T-helper 1 cell treated with Interleukin-12 subunit alpha and Interleukin-12 subunit beta and Interleukin-4 antibody, amounts not matched to agents 30 ng/mL and 1 ng/mL, for 36 hours (primary cell): ENCODE data around the gene KDM8. TPM values are rescaled to one million over a fixed set of nuclear protein-coding genes. Genes with fewer than 3 reads are reported as not detected.

ENCODE experiments used
- intact Hi-C: fragments of 100-400 bp; cut with micrococcal nuclease; formaldehyde crosslinking; loops from one replicate; pipeline ENCODE4 v1.15.1; 2024
- total RNA-seq: library from RNA; stranded (reverse); gene quantifications from 2 replicates; pipeline ENCODE4 v1.2.3, GENCODE V29; 2022

Gene KDM8
- 17.2 and 18.9 TPM in 2 replicates for total RNA-seq

DNA sequence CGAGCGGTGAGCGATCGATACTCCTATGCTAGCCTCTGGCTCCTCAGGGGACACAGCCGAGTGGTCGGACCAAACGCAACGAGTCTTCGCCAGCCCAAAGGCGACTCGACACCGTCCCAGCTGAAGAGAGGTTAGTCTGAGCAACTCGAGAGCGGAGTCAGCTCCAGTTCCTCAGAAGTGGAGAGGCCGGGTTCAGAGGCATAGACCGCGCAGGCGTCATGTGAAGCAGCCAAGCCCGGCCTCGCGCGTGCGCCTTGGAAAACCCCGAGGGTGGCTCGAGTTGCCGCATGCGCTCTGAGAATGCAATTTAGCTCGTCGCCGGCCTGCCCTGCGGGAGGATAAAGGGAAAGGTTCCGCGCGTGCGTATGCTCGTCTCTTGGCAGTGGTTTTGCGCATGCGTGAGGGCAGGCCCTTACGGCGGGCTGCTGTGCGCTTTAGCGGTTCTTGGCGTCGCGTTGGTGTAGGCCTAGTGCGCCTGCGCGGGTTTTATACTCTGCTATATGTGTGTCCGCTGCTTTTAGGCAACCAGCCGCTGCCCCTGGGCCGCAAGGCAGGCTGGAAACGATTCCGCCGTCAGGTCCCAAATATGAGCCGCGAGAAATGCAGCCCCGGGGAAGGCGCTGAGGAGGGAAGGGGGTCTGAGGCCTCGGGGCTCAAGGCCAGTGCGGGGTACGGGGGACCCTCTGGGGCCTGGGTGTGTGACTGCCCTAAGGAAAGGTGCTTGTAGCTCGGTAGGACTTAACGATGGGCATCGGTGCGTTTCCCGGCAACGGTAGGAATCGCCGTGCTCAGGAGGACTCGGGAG is at the start of gene KDM8:
Gene KDM8 (plus strand): TSS at position 20 of the 805 bp plus-strand sequence. CDS start 6,598 bp downstream, outside the sequence.
- intact Hi-C loops = loop anchor here (1.0 kb wide), 7 partner anchors 24 to 347 kb away; partner anchors contain the start of genes IL21R, KATNIP and NSMCE1

DNA sequence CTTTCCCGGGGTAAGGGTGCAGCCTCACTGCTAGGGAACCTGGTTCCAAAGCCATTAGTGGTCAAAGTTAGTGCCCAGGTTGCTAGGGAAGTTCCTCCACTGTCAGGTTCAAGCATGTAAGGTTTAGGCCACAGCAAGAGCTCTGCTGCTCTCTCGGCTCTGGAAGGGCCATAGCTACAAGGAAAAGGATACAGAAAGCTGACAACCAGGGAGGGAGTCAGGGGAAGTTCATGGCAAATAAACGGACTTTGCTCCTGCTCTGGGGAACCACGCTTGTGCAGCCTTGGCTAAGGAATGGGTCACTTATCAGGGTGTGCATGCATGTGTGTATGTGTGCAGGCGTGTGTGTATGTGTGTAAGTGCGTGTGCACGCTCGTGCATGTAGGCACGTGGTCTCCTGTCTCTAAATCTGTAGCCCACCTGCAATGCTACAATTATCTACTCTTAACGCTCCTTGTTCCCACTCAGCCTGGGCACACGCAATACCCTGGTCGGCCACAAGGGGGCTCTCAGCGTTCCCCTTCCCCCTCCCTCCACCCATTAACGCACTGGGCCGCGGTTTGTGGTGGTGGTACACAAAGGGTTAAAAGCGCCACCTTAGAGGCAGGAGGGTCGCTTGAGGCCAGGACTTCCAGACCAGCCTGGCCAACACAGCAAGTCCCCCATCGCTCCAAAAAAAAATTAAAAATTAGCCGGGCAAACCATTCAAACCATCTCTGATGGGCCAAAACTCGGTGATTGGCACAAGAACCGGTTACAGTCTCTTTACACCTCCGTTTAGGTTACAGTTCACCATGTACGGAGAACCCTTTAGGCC is 48.4 kb upstream of the KDM8 start:
- intact Hi-C loops = loop anchor here (1.0 kb wide), 3 partner anchors 14 to 302 kb away; no protein-coding TSS in a partner anchor

DNA sequence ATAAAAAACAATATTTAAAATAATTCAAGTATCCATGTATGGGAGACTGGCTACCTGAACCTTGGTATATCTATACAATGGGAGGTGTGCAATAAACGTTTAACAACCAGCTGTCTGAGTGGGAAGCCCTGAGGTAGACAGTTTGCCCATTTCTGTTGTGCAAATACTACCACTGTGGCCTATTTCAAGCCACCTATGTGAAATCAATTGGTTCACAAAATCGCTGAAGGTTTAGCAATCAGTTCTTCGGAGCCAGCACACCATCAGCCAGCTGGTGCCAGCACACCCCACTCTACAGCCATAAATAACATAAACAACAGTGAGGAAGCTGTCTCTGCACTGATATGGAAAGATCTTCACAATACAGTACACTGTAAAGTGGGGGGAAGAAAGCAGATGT is 46.7 kb upstream of the KDM8 start:
- intact Hi-C loops = no loop called here

DNA sequence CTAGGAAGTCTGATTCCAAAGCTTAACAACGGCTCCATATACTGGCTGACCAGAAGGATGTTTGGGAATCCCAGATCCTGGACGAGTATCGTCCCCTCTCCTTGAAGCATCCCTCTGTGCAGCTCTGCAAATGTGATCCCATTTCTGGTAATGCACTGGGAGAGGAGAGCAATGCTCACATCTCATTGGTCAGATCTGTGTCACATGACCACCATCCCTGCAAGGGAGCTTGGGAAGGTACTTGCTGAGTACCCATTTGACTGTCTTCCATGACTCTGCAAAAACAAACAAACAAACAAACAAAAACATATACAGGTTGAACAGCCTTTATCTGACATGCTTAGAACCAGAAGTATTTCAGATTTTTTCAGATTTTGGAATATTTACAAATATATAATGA is 41.9 kb upstream of the KDM8 start:
- intact Hi-C loops = no loop called here

DNA sequence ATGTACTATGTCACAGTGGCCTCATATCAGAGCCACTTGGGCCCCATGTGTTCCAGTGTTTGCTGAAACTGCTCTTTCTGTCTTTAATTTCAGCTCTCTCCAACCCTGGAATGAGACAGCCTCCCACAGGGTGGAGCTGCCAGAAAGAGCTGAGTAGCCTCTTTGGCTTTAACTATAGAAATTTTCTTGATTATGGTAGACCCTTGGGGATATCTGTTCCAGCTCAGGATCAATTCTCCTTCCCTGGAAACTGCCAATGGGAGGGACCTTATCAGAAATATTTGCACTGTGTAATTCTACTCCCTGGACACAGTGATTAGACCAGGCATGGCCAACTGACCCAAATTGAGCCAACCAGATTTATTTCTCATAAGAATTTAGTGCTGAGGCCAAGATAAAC is 39.0 kb upstream of the KDM8 start:
- intact Hi-C loops = no loop called here

DNA sequence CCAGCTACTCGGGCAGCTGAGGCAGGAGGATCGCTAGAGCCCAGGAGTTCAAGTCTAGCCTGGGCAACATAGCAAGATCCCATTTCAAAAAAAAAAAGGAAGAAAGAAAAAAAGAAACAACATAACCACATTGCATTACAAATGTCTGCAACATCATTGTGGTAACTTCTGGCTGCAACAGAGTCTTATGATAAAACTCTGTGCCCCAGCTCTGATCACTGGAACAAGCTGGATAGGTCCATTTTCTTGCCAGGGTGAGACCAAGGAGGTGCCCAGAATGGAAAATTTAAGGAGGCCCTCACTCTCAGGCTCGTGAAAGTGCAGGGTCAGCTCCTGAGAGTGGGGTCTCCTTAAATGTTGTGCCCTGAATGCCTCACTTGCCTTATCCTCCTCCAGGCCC is 37.8 kb upstream of the KDM8 start:
- intact Hi-C loops = no loop called here

DNA sequence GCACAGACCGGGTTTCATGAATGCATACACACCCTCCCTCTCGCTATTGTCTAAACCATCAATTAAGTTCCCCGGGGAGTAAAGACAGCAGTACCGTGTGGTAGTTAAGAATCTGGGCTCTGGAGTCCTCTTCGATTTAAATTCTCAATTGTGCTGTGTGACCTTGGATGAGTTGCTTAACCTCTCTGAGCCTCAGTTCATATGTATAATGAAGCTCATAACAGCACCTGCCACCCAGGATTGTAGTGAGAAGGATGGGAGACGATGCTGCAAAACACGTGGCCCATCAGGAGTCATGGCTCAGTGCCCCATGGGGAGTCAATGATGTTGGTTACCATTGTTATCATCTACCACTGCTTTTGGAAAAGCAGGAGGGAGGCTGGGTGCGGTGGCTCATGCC is 34.5 kb upstream of the KDM8 start:
- intact Hi-C loops = loop anchor here (1.0 kb wide), 3 partner anchors 11 to 31 kb away; no protein-coding TSS in a partner anchor

DNA sequence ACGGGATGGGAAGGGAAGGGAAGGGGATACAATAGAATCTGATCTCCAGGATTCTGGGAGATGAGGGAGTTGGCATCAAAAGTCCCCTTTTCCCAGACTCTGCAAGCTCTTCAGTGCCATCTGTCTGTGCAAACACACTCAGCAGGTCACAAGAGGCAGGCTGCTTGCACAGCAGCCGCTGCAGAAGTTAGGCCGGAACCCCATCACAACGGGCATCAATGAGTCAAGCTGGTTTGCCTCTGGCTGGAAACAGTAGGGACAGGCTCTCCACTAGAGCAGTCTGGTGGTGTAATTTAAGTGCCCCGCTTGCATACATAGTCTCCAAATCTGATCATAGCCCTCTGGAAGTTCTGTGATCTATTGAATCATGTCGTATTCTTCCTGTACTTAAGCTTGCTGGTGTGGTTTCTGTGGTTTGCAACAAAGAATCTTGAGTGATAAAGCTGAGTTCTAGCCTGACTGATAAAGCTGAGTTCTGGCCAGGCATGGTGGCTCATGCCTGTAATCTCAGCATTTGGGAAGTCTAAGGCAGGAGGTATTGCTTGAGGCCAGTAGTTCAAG is 33.7 kb upstream of the KDM8 start:
- intact Hi-C loops = loop anchor here (1.0 kb wide), 3 partner anchors 10 to 30 kb away; no protein-coding TSS in a partner anchor

DNA sequence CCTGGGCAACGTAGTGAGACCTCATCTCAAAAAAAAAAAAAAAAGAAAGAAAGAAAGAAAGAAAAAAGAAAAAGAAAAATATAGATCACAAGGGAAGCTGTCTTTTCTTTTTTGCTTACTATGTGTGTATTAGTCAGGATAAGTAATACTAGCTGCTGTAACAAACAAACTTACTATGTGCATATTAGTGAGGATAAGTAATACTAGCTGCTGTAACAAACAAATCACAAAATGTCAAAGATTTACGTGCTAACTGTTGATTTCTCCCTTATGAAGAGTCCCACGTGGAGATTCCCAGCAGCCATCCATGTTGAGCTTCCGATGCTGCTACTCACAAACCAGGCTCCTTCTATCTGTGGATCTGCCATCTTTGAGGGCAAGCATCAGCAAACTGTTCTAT is 31.7 kb upstream of the KDM8 start:
- intact Hi-C loops = no loop called here

DNA sequence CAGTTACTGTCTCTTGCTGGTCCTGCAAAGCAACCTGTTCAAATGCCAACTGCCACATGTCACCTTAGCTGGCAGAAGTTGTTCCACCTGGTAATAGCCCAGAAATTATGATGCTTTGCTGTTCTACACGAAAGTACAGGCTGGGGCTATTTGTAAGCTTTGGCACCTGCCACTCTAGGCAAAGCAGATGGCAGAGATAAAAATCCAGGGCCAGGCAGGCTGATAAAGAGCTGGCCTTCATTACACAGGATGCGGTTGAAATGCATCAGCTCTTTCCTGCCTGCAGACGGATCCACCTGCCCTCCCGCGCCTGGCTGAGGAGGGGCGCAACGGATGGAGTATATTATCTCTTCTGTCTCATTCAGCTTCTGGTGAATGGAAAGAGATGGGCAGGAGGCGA is 29.3 kb upstream of the KDM8 start:
- intact Hi-C loops = no loop called here

DNA sequence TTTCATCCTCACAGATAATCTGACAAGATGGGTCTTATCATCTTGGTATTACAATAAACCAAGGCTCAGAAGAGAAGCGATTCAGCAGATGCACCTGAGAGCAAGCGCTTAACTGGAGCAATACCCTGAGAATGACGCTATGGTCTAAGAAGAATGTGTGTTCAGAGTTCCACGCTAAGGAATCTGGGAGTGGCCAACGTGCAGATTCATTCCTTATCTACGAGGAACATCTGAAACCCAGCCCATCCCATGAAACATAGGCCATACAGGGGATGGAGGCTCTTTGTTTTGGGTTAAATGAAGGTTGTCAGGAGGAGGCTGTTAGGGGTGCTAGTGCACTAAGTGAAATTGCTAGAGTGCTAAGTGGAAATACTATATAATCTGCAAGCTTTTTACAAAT is 28.5 kb upstream of the KDM8 start:
- intact Hi-C loops = no loop called here

DNA sequence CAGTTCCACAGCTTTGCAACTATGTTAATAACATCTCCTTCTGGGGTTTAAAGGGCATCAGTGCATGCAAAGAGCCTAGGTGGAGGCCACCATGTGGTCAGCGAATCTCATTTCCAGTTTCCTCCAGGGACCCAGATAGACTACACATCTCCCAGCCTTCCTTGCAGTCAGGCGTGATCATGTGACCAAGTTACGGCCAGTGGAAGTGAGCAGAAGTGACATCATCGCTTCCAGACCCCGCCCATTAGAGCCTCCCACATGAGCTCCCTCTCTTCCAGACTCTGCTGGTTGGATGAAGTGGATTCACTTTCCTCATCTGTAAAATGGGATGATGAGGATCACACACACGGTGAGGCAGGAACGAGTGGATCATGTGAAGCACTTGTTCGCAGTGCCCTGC is 27.4 kb upstream of the KDM8 start:
- intact Hi-C loops = no loop called here

DNA sequence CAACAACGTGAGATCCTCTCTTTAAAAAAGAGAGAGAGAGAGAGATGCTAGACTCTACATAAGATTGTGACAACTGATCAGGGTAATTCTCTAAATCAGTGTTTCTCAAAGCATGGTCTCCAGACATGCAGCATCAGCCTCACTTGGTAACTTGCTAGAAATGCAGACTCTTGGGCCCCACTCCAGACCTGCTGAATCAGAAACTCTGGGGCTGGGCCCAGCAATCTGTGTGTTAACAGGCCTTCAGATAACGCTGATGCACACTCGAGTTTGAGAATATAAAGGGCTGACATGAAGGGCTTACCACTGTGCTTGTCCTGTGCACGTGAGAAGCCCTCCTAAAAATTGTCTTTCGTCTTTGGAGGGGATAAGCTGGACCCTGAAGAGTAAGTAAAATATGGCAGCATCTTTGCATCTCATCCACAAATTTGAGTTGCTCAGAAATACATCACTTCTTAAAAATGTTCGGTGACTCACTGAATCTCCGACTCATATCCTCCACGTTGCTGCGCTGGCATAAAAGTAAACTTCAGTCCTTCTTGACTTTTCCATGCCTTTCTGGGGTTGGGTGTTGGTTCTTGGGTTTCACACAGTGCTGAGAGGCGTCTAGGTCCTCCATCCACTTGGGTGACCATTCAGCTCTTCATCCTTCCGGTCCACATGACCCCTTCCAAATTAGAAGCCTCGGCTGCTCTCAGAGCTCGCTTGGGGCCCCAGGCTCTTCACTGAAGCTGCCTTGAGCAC is 26.1 kb upstream of the KDM8 start:
- intact Hi-C loops = no loop called here

DNA sequence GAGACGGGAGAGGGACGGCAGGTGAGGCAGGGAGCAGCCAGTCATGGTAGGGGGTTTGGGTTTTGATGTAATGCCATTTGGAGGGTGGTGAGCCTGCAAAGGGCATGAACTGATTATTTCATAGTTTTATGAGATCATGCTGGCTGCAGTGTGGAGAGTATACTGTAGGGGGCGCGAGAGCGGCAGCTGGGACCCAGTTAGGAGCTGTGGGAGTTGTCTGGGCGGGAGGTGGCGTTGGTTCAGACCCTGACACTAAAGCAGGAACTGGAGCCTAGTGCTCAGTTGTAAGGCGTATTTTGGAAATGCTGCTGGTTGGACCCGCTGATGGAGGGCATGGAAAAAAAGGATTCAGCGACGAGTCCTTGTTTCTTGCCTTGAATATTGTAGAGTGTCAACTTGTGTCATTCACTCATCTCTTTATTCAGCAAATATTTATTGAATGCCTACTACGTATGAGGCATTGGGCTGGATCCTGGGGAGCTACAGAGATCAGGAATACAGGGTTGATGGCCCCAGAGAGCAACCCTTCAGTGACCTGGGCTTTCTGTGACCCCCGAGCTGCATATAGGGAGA is 23.7 kb upstream of the KDM8 start:
- intact Hi-C loops = loop anchor here (1.0 kb wide), 9 partner anchors 10 to 278 kb away; partner anchors contain the start of genes KDM8 and NSMCE1

DNA sequence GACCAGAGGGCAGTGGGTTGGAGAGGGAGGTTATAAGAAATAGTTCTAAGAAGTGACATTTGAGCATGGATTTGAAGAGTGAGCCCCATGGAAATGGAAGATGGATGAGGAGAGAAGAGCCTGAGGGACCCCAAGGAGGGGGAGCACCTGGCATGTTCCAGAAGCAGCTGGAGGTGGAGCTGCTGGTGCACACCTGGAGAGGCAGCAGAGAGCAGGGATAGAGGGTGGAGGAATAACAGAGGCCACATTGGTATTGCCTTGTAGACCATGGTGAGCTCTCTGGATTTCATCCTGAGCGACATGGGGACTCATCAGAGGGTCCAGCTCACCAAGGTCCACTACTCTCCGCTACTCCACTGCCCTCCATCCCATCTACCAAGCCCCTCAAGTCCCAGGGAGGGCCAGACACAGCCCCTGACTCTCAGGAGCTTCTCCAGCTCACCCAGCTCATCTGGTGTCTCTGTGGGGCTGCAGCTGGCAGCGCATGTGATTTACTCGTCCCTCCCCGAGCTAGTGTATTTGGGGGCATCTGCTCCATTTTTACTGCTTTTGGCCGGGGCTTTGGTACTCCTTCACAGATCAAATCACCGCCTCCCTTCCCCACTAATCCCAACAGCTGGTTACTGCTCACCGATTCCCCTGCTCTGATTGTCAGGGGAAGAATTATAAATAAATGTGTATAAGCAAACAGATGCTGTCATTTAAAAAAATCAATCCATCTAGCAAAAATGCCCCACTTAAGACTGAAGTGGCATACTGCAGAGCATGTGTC is 22.1 kb upstream of the KDM8 start:
- intact Hi-C loops = no loop called here

DNA sequence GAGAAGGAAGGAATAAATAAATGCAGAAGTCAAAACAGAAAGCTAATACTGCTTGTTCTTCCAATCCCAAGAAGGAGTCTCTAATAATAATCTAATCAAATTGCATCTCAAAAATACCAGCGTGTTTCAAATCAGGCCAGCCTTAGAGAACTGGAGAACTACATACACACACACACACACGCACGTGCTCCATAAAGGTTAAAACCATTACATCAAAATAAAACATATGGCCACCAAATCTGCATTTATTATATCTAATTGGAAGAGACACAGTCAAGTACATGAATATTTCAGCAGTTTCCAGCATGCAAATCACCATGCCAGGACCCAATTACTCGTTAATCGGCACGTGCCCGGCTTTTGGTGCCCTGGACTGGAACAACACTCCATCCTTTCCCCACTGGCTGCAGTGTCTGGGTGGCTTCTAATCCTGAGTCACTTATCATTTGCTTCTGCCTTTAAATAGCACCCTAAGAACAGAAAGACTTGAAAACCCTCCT is 20.4 kb upstream of the KDM8 start:
- intact Hi-C loops = no loop called here

DNA sequence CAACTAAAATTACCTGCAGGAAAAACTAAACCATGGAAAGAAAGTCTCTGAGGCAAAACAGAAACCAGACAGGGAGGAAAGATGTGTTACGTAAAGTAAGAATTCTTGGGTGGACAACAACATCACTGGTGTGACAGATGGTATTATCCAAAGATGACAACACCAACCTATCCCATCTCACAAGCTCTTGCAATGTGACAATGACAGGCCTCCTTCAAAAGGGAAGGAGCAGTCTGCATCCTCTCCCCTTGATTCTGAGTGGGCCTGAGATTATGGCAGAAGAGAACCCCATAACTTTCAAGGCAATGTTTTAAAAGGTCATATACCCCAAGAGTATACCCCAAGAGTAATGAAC is 17.6 kb upstream of the KDM8 start:
- intact Hi-C loops = no loop called here

DNA sequence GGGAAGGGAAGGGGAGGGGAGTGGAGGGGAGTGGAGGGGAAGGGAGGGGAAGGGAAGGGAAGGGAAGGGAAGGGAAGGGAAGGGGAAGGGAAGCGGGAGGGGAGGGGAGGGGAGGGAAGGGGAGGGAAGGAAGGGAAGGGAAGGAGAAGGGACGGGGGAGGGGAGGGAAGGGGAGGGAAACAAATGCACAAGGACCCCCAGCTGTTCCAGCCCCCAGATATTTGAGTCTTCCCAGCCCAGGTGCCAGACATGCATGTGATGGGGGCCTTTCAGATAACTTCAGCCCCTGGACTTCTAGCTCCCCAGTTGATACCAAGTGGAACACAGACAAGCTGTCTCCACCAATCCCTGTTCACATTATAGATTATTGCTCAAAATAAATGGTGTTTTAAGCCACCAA is 14.7 kb upstream of the KDM8 start:
- intact Hi-C loops = no loop called here

DNA sequence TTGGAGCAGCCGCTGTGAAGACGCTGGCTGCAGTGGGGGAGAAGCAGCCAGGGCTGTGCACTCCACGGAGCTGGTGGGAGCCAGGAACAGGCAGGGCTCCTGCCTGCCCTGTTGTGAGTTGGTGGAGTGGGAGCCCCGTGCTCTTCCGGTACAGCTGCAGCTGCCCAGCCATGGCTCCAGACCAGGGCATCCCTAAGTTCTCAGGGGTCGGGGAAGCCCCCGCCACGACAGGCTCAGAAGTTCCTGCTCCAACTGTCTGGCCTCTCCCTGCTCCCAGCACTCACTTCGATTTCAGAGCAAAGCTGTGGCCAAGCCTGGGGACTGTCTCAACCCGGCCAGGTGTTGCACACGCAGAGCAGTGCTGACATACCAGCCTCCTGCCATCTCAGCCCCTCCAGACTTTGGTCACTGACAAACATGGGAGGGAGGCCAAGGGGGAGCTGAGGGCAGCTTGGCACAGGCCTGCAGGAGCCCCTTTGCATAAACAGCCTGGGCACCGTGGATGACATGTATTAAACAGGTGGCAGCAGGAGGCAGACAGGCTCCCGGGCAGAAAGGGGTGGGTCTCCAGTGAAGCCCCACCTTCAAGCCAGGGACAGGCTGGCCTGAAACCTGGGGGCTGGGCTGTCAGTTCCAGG is 13.9 kb upstream of the KDM8 start:
- intact Hi-C loops = no loop called here
